Measurements from ENCODE around the gene HOXA5. TPM values are rescaled to one million over a fixed set of nuclear protein-coding genes. Genes with fewer than 3 reads are reported as not detected.

HOXA5 gene
- total RNA-seq, 2 donors from 2014 or later, result 0.33 to 0.64 TPM

DNA sequence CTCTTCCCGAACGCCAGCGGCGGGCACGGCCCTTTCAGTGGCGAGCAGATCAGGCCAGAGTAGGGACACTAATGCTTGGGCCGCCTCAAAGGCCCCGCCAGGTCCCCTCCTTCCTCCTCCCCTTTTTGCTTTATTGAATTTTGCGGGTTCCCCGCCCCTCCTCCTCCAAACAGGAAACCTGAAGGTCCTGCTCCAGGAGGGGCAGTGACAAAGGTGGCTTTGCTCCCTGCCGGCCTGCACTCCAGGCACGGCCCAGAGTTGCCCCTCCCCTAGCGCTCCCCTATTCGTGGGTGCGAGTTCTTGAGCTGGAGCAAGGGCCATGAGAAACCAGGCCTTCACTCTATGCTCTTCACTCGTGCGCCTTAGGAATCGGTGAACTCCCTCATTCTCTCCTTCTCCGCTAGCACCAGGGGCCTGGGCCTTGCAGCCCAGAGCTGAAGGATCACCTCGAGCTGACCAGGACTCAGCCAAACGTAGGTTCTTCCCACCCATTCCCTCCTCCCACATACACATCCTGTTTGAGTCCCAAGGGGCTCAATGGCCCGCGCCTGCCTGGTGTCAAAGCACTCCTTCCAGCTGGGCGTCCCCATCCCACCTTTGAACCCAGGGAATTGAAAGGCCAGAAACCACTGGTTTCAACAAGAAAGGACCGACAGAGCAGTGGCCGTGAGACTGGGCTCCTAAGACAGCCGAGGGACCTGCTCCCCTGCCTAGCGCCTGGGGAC, 4.7 kb upstream of the HOXA5 start:
- Mint-ChIP-seq H3K9me3 (no peaks in the 10 kb centered on the region), H3K4me1 (ENCODE audit: low read depth in 2 of 2) (peaks cover 25 to 32% of the 10 kb centered on the region in 2 donors), H3K27ac (no peak overlapping the region), H3K27me3 (peaks cover 38 to 42% of the 10 kb centered on the region in 2 donors), H3K36me3 (no peaks in the 10 kb centered on the region), H3K4me3 (peak overlapping the region; percentile 78)
- peak; percentile 58 for DNase-seq (ENCODE audit: low spot score)
- ATAC-seq, result no peak

- Mint-ChIP-seq H3K9me3 (no peaks in the 10 kb centered on the region), H3K4me3 (peak within 1 kb of the TSS; percentile 78), H3K4me1 (ENCODE audit: low read depth in 2 of 2) (peaks cover 30 to 34% of the 10 kb centered on the region in 2 donors), H3K27ac (no peak within 1 kb of the TSS), H3K27me3 (peaks cover 40 to 44% of the 10 kb centered on the region in 2 donors), H3K36me3 (no peaks in the 10 kb centered on the region)
- ATAC-seq (no peak), DNase-seq (ENCODE audit: low spot score) (peak; percentile 57)
Observed at GRCh38 chr7:27147199-27148030, 3.9 kb upstream of the HOXA5 start, which contains the start of gene HOXA6. TSS of gene HOXA6 (minus strand) at chr7:27147774. CDS start at chr7:27147749, 25 bp downstream.

GRCh38 chr7:27146491-27147198, 3.2 kb upstream of the HOXA5 start:
- no peaks in the 10 kb centered on the region for H3K9me3 Mint-ChIP-seq
- H3K4me3 Mint-ChIP-seq, result peak overlapping the region; percentile 78
- no peak for ATAC-seq

GRCh38 chr7:27145914-27146412, 2.5 kb upstream of the HOXA5 start:
- no peaks in the 10 kb centered on the region for H3K36me3 Mint-ChIP-seq
- peaks cover 36 to 42% of the 10 kb centered on the region in 2 donors for H3K27me3 Mint-ChIP-seq
- no peaks in the 10 kb centered on the region for H3K9me3 Mint-ChIP-seq
- H3K4me1 Mint-ChIP-seq (ENCODE audit: low read depth in 2 of 2), result peaks cover 17 to 20% of the 10 kb centered on the region in 2 donors
- H3K27ac Mint-ChIP-seq, result no peak overlapping the region
- ATAC-seq (no peak), DNase-seq (ENCODE audit: low spot score) (peak; percentile 49)
- no peak overlapping the region for H3K4me3 Mint-ChIP-seq

More at GRCh38 chr7:27146491-27147198, 3.2 kb upstream of the HOXA5 start:
- peaks cover 24 to 26% of the 10 kb centered on the region in 2 donors for H3K4me1 Mint-ChIP-seq (ENCODE audit: low read depth in 2 of 2)
- no peak overlapping the region for H3K27ac Mint-ChIP-seq
- H3K36me3 Mint-ChIP-seq, result no peaks in the 10 kb centered on the region
- no peak for DNase-seq (ENCODE audit: low spot score)
- peaks cover 35 to 42% of the 10 kb centered on the region in 2 donors for H3K27me3 Mint-ChIP-seq

- Mint-ChIP-seq H3K27me3 (peaks cover 32 to 42% of the 10 kb centered on the region in 2 donors), H3K4me3 (no peak overlapping the region), H3K9me3 (no peaks in the 10 kb centered on the region), H3K36me3 (no peaks in the 10 kb centered on the region), H3K4me1 (ENCODE audit: low read depth in 2 of 2) (peaks cover 11 to 15% of the 10 kb centered on the region in 2 donors), H3K27ac (no peak overlapping the region)
- DNase-seq (ENCODE audit: low spot score), result no peak
- no peak for ATAC-seq
Observed at GRCh38 chr7:27145165-27145913, 1.9 kb upstream of the HOXA5 start.

DNA sequence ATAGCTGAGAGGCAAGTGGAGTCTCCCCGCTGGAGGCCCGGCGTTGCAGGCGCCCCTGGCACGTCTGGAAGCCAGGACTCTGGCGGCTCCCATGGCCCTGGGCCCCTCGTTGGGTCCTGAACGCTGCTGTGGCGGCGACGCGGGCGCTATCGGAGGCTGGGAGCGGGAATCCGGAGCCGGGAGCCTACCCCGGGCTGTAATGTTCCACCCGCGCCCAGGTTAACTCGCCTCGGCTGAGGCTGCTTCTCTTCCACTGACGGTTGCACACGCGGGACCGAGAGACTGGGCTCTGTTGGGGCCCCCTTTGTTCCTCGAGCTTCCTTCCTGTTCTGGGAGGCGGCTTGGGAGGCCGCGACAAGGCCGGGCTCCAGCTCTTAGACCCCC, 1.3 kb upstream of the HOXA5 start:
- Mint-ChIP-seq H3K4me1 (ENCODE audit: low read depth in 2 of 2) (peaks cover 11 to 13% of the 10 kb centered on the region in 2 donors), H3K4me3 (no peak overlapping the region), H3K27ac (no peak overlapping the region), H3K27me3 (peaks cover 32 to 45% of the 10 kb centered on the region in 2 donors), H3K36me3 (no peaks in the 10 kb centered on the region), H3K9me3 (no peaks in the 10 kb centered on the region)
- no peak for DNase-seq (ENCODE audit: low spot score)
- no peak for ATAC-seq

GRCh38 chr7:27143950-27144780, 684 bp upstream of the HOXA5 start:
- no peaks in the 10 kb centered on the region for H3K9me3 Mint-ChIP-seq
- H3K4me3 Mint-ChIP-seq, result no peak overlapping the region
- ATAC-seq (no peak), DNase-seq (ENCODE audit: low spot score) (no peak)
- H3K27ac Mint-ChIP-seq, result no peak overlapping the region
- peaks cover 32 to 45% of the 10 kb centered on the region in 2 donors for H3K27me3 Mint-ChIP-seq
- no peaks in the 10 kb centered on the region for H3K36me3 Mint-ChIP-seq
- H3K4me1 Mint-ChIP-seq (ENCODE audit: low read depth in 2 of 2), result peaks cover 11 to 13% of the 10 kb centered on the region in 2 donors

DNA sequence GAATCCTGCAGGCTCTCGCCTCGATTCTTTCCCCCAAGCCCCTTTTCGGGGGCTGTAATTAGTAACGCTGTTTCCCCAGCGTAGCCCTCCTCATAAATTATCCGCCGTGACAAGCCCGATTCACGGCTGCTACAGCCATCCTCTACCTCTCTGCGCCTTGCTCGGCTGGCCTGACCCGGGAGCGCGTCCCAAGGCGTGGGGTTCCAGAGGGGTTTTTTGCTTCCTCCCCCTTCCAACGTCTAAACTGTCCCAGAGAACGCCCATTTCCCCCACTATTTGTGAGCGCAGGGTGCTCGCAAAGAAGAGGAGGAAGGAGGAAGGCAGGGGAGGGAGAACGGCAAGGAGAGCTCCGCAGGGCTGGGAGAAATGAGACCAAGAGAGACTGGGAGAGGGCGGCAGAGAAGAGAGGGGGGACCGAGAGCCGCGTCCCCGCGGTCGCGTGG, 880 bp downstream of the HOXA5 start:
- Mint-ChIP-seq H3K9me3 (no peaks in the 10 kb centered on the region), H3K4me3 (peak overlapping the region; percentile 82), H3K4me1 (ENCODE audit: low read depth in 2 of 2) (peaks cover 8 to 11% of the 10 kb centered on the region in 2 donors), H3K36me3 (no peaks in the 10 kb centered on the region), H3K27me3 (peaks cover 33 to 42% of the 10 kb centered on the region in 2 donors), H3K27ac (no peak overlapping the region)
- DNase-seq (ENCODE audit: low spot score), result no peak
- no peak for ATAC-seq

GRCh38 chr7:27141923-27142579, 1.4 kb downstream of the HOXA5 start:
- Mint-ChIP-seq H3K4me3 (peak overlapping the region; percentile 82), H3K9me3 (no peaks in the 10 kb centered on the region), H3K4me1 (ENCODE audit: low read depth in 2 of 2) (peaks cover 7% of the 10 kb centered on the region in 2 donors), H3K27me3 (peaks cover 32 to 41% of the 10 kb centered on the region in 2 donors), H3K27ac (no peak overlapping the region), H3K36me3 (no peaks in the 10 kb centered on the region)
- ATAC-seq (no peak), DNase-seq (ENCODE audit: low spot score) (no peak)

GRCh38 chr7:27141137-27141922, 2.2 kb downstream of the HOXA5 start:
- no peak overlapping the region for H3K27ac Mint-ChIP-seq
- H3K4me3 Mint-ChIP-seq, result no peak overlapping the region
- no peak for DNase-seq (ENCODE audit: low spot score)
- no peak for ATAC-seq
- H3K4me1 Mint-ChIP-seq (ENCODE audit: low read depth in 2 of 2), result peaks cover 6 to 8% of the 10 kb centered on the region in 2 donors
- peaks cover 27 to 36% of the 10 kb centered on the region in 2 donors for H3K27me3 Mint-ChIP-seq
- no peaks in the 10 kb centered on the region for H3K36me3 Mint-ChIP-seq
- no peaks in the 10 kb centered on the region for H3K9me3 Mint-ChIP-seq

DNA sequence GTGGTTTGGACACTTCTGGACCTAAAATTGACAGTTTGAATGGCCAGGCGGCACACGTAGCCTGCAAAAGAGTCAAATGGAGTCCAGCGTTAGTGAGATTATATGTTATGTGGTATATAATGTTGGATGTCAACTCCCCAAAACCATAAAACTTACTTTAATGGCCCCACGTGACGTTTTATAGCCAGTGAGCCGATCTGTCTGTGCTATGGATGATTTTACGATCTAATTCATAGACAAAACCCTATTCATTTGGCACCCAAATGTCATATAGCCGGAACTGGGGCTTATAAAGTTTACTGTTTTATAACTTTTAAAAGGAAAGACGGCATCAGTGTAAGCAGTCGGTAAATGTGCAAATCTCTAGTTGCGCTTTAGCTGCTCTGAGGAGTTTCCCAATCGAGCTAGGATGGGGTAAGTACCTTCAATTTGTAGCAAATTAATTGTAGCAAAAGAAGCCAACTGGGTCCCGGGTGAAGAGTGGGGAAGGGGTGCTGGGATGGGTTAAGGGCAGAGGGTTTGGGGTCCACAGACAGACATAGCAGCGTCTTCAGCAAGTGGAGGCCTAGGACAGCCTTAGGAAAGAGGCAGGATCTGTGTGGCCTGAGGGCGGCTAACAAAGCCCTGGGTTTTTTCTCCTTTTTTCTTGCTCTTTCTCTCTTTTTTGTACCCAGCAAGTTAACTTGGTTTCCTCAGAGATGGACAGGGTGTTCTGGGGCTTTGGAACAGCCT, 3.2 kb downstream of the HOXA5 start:
- Mint-ChIP-seq H3K36me3 (no peaks in the 10 kb centered on the region), H3K27ac (no peak overlapping the region), H3K27me3 (peaks cover 27 to 40% of the 10 kb centered on the region in 2 donors), H3K4me1 (ENCODE audit: low read depth in 2 of 2) (peaks cover 14% of the 10 kb centered on the region in 2 donors), H3K9me3 (no peaks in the 10 kb centered on the region), H3K4me3 (no peak overlapping the region)
- ATAC-seq (no peak), DNase-seq (ENCODE audit: low spot score) (no peak)
